Stimulated activated CD8-positive, alpha-beta memory T cell treated with anti-CD3 and anti-CD28 coated beads, Interleukin-12 subunit alpha, Interleukin-12 subunit beta, amount 100 ng/mL, for 4 hours (primary cell): ENCODE results near the gene METTL17.
"Not testable (repeated sequence)": the region's sequence is repeated elsewhere in the genome, so short reads cannot be mapped to it uniquely, and the experiment has no call there.

Experiments used
- DNase-seq: peaks from one replicate; pipeline ENCODE4 v3.0.0-alpha.2; 2020; ENCODE audit warnings: low read depth

METTL17 gene

GRCh38 chr14:20997115-20997514, 7.3 kb downstream of the METTL17 start:
- no peak for DNase-seq

GRCh38 chr14:20997564-20997963, 7.8 kb downstream of the METTL17 start:
- no peak for DNase-seq

- DNase-seq, result no peak
Measured at GRCh38 chr14:20998139-20998538, 8.4 kb downstream of the METTL17 start.

- no peak for DNase-seq
Measured at GRCh38 chr14:20998674-20999366, 9.0 kb downstream of the METTL17 start, which contains the start of gene SLC39A2. Gene SLC39A2 (plus strand): TSS chr14:20999293. CDS start chr14:20999447, 154 bp downstream.

- DNase-seq, result no peak
Measured at GRCh38 chr14:20999591-20999990, 9.8 kb downstream of the METTL17 start.

- DNase-seq, result no peak
Measured at GRCh38 chr14:21001218-21001617, 11.4 kb downstream of the METTL17 start.

- DNase-seq, result no peak
Measured at GRCh38 chr14:21003788-21004346, 14.1 kb downstream of the METTL17 start.

GRCh38 chr14:21009721-21010120, 19.9 kb downstream of the METTL17 start:
- not testable (repeated sequence) for DNase-seq

GRCh38 chr14:21011136-21011535, 21.4 kb downstream of the METTL17 start:
- no peak for DNase-seq

GRCh38 chr14:21014761-21015190, 25.0 kb downstream of the METTL17 start:
- DNase-seq, result peak; percentile 48

- no peak for DNase-seq
Measured at GRCh38 chr14:21015312-21015711, 25.5 kb downstream of the METTL17 start.

- DNase-seq, result no peak
Measured at GRCh38 chr14:21016413-21017190, 26.8 kb downstream of the METTL17 start.

- no peak for DNase-seq
Measured at GRCh38 chr14:21017528-21018245, 27.9 kb downstream of the METTL17 start.

- DNase-seq, result no peak
Measured at GRCh38 chr14:21018286-21018685, 28.5 kb downstream of the METTL17 start.

- no peak for DNase-seq
Measured at GRCh38 chr14:21018781-21019180, 29.0 kb downstream of the METTL17 start.

- DNase-seq, result no peak
Measured at GRCh38 chr14:21019366-21019765, 29.6 kb downstream of the METTL17 start.

GRCh38 chr14:21020977-21021545, 31.3 kb downstream of the METTL17 start:
- DNase-seq, result no peak

GRCh38 chr14:21022686-21023085, 32.9 kb downstream of the METTL17 start:
- no peak for DNase-seq

GRCh38 chr14:21023174-21023573, 33.4 kb downstream of the METTL17 start:
- no peak for DNase-seq

- DNase-seq, result no peak
Measured at GRCh38 chr14:21023817-21024584, 34.2 kb downstream of the METTL17 start.
